Uterus (tissue), 2 donors: Measurements from ENCODE around the gene SHROOM4.

Experiments used
- CTCF ChIP-seq, 4 experiments: fragments of 200-600 bp in 2 of 4; fragments of 450-650 bp in 2 of 4; sonication (generic) in 2 of 4; IDR thresholded peaks; one replicate each; pipeline ENCODE4 v1.5.1; 2016 to 2019; ENCODE audit warnings: antibody characterized with exemption in 4 of 4, mild to moderate bottlenecking in 2 of 4, moderate library complexity in 1 of 4
- POLR2A ChIP-seq, 2 donors: fragments of 450-650 bp; IDR thresholded peaks; one replicate each; pipeline ENCODE4 v1.6.1; 2016; ENCODE audit warnings: antibody characterized with exemption in 2 of 2, mild to moderate bottlenecking in 1 of 2, moderate library complexity in 1 of 2

GRCh38 chrX:50801135-50801534 lies 12.9 kb downstream of the SHROOM4 start:
- TF ChIP-seq CTCF (IDR thresholded peaks at IDR 0.05): no peak
- TF ChIP-seq POLR2A (IDR thresholded peaks at IDR 0.05): no peak
